NCI-H2196 (cell line): ENCODE data around the gene TMEM184B.

ENCODE experiments used
- DNase-seq: peaks from one replicate; lab custom pipeline; 2025; ENCODE audit not compliant: unreplicated experiment; lab: John Stamatoyannopoulos, UW

Gene TMEM184B

DNA sequence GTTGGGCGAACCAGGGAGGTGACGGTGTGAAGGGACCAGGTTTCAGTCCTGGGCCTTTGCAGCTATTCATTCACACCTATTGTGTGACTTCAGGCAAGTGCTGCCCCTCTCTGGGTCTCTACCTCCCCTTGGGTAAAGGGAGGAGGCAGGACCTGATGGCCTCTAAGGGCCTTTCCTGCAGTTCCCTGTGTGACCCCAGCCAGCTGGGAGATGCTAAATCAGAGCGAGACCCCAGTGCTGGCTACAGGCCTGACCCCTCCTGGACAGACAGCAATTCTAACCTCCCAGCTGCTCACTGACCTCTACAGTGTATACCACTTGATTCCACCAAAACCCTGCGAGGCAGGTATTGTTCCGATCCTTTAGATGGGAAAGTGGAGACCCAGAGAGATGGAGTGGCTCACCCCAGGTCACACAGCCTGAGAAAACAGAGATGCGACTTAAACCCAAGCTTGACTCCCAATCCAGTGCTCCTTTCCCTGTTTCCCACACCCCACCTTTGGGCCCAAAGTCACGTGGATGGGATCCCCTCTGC lies 64.8 kb downstream of the TMEM184B start:
- DNase-seq = no peak

DNA sequence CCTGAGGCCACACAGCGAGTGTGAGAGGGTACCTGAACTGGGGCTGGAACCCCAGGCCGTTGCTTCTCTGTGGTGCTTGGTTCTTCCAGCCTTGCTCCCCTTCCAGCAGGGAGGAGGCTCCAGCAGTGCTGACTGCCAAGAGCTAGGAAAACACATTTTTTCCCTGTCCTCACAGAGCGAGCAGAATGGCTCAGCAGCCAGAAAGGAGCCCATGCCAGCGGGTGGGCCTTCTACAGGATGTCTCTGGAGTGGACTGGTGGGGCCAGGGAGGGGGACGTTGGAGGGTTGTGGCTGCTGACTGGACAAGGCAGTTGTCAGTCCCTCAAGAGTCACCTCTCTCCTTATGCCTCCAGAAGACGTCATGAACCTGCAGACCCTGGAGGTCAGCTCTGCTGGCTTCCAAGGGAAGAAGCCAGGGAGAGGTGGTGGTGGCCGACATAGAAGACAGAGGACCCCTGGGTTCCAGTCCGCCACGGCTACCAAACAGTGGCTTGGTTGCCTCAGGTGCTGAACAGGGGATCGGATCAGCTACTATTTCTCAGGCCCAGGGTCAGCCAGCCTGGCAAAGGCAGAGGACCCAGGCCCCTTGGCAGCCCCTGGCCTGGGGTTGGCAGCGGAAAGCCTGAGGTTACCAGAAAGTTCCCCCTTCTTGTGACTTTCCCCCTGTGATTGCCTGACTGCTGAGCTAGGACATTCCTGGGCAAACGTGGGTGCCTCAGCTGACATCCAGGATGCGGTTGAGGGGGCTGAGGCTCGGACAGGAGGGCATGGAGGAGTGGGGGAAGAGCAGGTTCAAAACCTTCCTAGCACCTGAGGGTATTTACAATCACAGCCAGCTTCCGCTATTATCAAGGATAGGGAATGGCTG lies 67.3 kb downstream of the TMEM184B start:
- DNase-seq = no peak

DNA sequence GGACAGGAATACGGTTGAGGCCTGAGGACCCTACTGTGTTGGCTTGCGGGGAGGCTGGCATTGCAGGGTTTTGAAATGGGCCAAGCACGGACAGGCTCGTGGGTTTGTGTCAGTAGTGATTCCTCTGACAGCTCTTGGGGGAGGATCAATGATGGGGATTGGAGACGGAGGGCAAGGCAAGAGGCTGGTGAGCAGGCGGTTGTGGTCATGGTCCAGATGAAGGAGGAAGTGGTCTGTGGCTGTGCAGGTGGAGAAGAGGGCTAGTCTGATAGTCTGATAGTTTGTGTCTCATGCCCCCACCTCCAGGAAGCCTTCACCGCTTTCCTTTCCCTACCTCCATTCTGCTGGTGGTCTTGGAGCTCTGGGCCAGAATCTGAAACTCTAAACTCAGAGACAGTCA lies 68.0 kb downstream of the TMEM184B start:
- no peak for DNase-seq

DNA sequence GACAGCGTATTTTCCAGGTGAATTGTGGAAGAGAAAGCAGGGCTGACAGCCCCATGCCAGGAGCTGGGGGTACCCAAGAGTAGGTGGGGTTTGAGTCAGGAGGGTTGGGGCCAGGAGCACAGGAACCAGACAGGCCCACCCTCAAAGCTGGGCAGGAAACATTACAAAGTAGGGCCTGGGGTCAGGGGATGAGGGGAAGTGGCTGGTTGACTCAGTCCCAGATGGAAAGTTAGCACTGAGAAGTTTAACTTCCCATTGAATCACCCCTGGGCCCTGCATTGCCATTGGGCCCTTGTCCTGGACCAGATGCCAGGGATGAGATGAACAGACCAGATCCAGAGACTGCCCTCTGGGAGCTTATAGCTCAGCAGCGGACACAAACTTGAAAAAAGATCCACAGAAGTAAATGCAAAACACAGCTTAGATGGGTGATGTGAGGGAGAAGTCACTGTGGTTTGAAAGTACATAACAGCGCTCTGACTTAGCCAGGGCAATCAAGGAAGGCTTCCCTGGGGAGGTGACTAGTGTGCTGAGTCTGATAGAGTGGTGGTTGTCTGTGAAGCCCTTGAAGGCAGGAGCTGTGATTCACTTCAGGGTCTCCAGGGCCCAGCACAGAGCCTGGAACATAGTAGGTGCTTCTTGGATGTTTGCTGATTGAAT lies 68.8 kb downstream of the TMEM184B start:
- DNase-seq = no peak

DNA sequence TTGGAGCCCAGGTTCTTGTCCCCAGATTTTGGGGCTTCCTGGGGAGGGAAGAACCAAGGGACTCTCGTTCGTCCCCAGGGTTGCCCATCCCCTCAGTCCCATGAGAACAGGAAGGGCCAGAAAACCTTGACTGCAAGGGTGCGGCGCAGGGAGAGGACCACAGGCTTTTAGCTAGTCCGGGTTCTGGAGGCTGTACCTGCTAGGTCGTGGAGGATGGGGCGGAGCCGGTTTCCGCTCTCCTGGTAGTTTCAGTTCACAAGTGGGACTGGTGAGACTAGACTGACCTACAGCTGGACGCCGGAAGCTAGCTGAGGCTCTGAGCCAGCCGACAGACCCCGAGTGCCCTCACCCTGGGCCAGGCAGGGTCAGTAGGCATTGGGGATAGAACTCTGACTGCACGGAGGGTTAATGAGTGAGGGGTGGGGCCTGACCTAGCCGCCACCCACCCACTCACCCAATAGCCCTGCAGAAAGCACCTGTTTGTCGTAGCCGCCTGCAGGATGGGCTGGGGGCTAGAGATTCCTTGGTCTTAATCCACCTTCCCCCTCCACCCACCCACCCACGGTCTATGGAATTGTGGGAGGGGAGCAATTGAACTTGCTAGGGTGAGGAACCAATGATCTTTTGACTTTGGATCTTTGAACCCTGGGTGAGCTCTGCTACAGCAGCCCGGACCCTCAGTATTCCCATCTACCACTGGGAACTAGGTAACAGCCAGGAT lies 69.6 kb downstream of the TMEM184B start:
- peak; percentile 10 for DNase-seq

DNA sequence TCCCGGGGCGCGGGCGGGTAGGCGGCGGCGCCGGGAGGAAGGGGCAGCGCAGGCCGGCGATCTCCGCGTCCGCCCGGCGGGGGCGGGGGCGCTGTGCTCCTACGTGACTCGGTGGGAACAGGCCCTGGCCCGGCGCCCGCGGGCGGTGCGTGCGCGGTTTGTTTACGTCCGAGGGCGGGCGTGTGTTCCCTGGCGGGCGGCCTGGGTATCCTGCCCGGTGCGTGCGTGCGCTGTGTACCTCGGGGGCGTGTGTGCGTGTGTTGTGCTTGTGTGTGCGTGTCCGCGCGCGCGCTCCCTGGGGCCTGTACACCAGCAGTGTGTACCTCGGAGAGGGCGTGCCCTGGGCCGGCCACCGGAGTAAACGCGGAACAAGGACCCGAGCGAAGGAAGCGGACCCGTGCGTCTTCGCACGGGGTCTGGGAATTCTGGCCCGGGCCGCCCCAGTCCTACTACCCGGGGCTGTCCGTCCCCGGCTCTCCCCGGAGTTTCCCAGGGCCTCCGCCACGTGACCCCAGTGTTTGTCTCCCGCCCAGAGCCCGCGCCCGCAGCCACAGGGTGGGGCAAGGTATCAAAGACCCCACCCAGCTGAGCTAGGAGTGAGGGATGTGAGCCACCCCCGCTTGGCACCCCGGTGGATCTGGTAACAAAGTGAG lies 70.2 kb downstream of the TMEM184B start:
- DNase-seq = peak; percentile 45

DNA sequence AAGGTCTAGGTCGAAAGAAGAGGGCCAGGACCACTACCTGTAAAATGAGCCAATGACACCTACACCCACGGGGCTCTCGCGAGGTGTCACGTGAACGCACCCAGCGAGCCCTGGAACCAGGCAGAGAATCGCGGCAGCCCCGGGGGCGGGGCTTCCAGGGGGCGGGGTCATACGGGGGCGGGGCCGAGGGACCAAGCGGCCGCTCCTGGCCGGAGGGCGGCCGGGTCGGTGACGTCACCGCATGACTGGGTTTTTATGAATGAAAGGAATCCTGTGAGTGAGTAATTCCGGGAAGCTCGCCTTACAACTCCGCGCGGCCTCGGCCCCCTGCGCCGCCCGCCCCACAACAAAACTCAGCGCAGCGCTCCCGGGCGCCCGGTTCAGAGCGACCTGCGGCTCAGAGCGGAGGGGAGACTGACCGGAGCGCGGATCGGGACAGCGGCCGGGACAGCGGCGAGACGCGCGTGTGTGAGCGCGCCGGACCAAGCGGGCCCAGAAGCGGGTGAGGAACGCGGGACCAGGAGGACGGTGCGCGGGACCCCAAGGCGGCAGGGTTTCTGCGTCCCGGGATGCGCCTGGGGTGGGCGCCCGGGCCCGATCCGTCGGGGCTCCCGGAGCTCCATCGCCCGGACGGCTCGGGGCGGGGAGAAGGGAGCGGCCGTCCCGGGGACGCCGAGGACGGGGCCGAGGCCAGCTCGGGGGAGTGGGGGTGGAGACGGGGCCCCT lies 70.9 kb downstream of the TMEM184B start, which contains the start of gene MAFF:
TSS of gene MAFF (plus strand) at position 284 of the 726 bp plus-strand sequence. CDS start 11,860 bp downstream, outside the sequence.
- DNase-seq = peak; percentile 85

DNA sequence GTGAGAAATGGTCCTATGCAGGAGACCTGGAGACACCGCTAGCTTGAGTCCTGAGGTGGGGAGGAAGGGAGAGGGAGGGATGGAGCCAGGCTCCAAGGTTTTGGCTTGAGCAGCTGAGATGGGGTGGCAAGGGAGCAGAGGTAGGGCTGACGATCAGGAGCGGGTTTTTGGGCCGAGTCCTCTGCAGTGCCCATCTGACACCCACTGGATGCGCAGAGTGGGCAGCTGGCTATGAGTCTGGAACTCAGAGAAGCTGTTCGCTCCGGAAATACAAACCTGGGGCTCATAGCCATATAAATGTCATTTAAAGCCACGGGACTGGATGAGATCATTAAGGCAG lies 71.5 kb downstream of the TMEM184B start:
- DNase-seq = no peak

DNA sequence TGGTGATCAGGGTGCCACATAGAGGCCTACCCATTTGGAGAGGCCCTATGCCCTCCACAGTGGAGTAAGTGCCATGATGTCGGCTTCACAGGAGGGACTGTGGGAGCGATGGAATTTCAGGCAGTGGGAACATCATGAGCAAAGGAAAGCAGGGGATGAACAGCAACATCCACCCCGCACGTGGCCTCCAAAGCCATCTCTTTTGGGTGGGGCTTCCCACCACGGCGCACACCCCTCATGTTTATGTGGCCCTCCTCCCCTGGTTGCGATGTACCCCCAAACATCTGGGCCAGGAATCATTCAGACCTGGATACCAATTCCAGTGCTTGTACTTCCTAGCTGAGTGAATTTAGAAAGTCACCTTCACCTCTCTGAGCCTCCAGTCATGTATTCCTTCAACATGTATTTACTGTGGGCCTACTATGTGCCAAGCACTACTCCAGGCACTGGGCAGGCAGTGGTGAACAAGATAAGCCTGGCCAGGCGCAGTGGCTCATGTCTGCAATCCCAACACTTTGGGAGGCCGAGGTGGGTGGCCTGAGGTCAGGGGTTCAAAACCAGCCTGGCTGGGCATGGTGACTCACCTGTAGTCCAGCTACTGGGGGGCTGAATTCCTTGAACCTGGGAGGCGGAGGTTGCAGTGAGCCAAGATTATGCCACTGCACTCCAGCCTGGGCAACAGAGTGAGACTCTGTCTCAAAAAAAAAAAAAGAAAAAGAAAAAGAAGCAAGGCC lies 72.8 kb downstream of the TMEM184B start:
- DNase-seq = no peak

DNA sequence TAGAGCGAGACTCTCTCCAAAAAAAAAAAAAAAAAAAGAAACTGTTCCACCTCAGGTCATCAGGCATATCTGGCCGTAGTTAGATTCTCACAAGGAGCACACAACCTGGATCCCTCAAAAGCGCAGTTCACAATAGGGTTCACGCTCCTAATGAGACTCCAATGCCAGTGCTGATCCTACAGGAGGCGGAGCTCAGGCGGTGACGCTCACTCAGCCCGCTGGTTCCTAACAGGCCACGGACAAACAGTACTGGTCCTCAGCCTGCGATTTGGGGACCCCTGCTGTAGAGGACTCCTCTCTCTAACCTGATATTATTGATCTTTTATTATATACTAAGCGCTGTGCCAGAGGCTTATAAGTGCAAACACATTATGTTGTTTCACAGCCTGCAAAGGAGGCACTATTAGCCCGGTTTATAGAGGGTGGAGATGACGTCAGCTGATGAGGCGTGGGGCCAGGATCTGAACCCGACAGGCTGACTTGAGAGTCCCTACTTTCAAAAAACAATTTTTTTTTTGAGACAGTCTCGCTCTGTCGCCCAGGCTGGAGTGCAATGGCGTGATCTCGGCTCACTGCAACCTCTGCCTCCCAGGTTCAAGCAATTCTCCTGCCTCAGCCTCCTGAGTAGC lies 75.9 kb downstream of the TMEM184B start:
- no peak for DNase-seq

DNA sequence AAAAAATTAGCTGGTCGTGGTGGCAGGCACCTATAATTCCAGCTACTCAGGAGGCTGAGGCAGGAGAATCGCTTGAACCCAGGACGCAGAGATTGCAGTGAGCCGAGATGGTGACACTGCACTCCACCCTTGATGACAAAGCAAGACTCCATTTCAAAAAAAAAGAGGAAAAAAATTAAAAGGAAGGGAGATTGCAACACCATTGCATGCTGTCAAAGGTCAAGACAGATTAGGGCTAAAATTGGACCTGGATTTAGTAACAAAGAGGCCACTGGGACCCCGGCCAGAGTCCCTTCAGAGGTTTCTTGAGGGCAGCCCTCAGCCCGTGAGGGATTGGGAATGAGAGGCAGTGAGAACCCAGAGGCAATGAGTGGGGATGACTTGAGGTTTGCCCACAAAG lies 79.2 kb downstream of the TMEM184B start:
- no peak for DNase-seq

DNA sequence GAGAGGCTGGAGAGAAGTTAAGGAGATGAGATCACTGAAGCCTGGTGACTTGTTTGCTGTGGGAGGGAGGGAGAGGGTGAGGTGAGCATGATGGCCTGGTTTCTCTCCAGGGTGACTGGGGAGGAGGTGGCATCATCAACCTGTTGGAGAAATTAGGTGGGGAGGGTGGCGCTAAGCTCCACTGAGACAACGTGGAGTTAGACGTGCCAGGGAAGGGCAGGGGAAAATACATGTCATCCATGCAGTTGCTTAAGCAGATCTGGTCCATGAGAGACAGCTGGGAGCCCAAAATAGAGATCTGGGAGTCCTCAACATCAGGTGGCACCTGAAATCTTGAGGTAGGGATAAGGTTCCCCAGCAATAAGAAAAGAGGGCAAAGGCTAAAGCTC lies 80.3 kb downstream of the TMEM184B start:
- DNase-seq = no peak

DNA sequence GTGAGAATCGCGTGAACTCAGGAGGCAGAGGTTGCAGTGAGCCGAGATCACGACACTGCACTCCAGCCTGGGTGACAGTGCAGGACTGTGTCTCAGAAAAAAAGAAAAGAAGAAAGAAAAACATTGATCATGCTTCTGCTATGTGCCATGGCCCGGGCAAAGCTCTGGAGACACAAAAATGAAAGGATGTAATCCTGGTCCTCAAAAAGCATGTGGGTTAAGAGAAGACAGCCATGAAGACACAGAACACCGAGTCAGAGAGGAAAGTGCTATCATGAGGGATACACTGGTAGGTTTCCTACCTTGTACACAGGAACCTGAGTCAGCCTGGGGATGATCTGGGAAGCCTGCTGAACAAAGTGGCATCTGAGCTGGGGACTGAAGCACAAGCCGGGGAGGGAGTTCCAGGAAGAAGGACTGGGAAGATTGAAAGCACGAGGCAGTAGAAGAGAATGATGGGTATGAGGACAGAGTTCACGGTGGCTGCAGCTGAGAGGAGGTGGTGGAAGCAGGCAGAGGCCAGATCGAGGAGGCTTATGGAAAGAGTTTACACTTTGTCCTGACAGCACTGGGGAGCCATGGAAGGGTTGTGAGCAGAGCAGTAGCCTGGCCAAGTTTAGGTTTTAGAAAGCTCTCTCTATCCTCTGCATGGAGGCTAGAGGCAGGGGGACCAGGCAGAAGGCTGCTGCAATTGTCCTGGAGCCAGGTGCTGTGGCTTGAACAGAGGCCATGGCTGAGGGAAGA lies 80.9 kb downstream of the TMEM184B start:
- DNase-seq = no peak

DNA sequence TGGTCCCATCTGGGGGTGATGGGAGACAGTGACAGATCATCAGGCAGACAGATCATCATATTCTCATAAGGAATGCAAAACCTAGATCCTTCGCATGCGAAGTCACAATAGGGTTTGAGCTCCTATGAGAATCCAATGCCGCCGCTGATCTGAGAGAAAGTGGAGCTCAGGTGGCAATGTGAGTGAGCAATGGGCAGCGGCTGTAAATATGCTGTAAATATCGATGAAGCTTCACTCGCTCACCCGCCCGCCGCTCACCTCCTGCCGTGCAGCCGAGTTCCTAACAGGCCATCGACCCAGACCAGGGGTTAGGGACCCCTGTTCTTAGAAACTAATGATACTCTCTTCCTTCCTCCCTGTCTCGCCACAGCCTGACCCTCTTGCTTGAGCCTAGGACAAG lies 81.8 kb downstream of the TMEM184B start:
- no peak for DNase-seq

DNA sequence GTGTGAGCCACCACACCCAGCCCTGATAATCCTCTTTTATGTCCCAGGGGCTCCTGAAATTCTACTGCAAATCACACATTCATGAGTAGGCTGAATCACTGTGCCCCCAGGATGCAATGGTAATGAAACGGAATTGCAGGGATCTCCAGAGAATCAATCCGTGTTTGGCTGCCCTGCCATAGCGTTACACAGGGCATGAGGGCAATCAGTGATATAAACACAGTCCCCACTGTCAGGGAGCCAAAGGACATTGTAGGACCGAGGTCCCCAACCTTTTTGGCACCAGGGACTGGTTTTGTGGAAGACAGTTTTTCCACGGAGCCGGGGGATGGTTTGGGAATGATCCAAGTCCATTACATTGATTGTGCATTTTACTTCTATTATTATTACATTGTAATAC lies 82.2 kb downstream of the TMEM184B start:
- no peak for DNase-seq

DNA sequence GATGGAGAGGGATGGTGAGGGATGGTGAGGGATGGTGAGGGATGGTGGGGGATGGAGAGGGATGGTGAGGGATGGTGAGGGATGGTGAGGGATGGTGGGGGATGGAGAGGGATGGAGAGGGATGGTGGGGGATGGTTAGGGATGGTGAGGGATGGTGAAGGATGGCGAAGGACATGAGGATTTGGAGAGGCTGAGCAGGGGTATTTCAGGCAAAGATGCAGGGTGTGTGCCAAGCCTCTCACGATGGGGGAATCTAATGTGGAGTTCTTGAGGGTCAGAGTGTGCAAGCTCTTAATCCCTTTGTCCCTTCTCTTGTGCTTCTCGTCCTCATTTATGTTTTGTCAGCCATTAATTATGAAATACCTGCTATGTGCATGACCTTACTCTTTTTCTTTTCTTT lies 83.7 kb downstream of the TMEM184B start:
- DNase-seq = no peak

DNA sequence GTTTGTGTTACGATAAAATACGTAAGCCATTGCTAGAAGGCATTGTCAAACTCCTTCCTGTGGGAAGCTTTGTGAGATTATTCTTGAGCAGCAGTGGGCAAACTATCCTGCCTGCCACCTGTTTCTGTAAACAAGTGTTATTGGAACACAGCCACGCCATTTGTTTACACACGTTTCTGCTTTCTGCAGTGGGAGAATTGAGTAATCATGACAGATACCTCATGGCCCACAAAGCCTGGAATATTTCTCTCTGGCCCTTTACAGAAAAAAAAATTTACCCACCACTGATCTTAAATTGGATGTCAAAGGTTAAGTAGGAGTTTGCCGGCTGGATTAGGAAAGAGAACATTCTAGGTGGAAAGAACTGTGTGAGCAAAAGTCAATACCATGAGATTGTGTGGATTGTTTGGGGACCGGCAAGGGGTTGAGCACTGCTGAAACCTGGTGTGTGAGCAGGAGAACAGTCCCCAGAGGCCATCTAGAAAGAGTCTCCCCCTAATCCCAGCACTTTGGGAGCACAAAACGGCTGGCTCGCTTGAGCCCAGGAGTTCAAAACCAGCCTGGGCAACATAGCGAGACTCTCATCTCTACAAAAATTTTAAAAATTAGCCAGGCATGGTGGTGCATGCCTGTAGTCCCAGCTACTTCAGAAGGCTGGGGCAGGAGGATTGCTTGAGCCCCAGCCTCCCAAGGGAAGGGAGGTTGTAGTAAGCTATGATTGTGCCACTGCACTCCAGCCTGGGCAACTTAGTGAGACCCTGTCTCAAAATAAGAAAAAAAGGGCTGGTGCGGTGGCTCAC lies 85.2 kb downstream of the TMEM184B start:
- peak; percentile 63 for DNase-seq

DNA sequence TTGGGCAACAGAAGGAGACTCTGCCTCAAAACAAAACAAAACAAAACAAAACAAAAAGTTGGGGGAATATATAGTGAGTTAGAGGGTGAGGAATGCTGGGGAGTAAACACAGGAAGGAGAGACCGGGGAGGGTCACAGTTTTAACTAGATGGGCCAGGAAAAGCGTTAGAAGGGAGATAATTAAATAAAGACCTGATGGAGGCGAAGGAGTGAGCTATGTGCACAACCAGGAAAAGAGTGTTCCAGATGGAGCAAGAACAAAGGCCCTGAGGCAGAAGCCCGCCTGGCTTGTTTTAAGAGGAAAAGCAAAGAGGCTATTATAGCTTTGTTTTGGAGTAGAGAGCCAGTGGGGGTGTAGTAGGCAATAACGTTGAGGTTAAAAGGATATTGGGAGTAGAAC lies 86.4 kb downstream of the TMEM184B start:
- DNase-seq = no peak
